ENCODE measurements around the gene PLAC8L1. TPM values are rescaled to one million over a fixed set of nuclear protein-coding genes. Genes with fewer than 3 reads are reported as not detected.
"Not testable (repeated sequence)": the region's sequence is repeated elsewhere in the genome, so short reads cannot be mapped to it uniquely, and the experiment has no call there.

Gene PLAC8L1
- under 1 TPM in 1 of 2 donors, not detected in 1; 0.39 TPM for total RNA-seq
- 1 to 10 TPM; 2.1 to 2.4 TPM for polyA plus RNA-seq (ENCODE audit: insufficient read length in 2 of 2)
- long read RNA-seq, donor 1 = 0 reads
- long read RNA-seq, donor 2 = 0 reads
- long read RNA-seq, donor 3 = 0 reads
- long read RNA-seq, donor 4 = 0 reads

GRCh38 chr5:146105477-146105876 is at the start of gene PLAC8L1:
Gene PLAC8L1 (minus strand): TSS chr5:146105577. CDS start chr5:146104311, 1,266 bp downstream.
- no peak for DNase-seq (ENCODE audit: low read depth in 4 of 6, low spot score in 6 of 6)

GRCh38 chr5:146151970-146152369 is 46.6 kb upstream of the PLAC8L1 start:
- no peaks in the 10 kb centered on the region for H3K27me3 ChIP-seq (ENCODE audit: control insufficient read depth, insufficient read depth, low read length)
- H3K9me3 ChIP-seq (ENCODE audit: control insufficient read depth, insufficient read depth, low read length) = no peaks in the 10 kb centered on the region
- no peaks in the 10 kb centered on the region for H3K4me1 ChIP-seq (ENCODE audit: control insufficient read depth, insufficient read depth, low read length)
- H3K27ac ChIP-seq (ENCODE audit: low read depth, low read length) = no peak overlapping the region
- H3K4me3 ChIP-seq (ENCODE audit: low read depth, low read length) = no peak overlapping the region
- peaks cover 34% of the 10 kb centered on the region for H3K36me3 ChIP-seq (ENCODE audit: control insufficient read depth, insufficient read depth, low read length)
- DNase-seq (ENCODE audit: low read depth in 4 of 6, low spot score in 6 of 6) = no peak
- WGBS (ENCODE audit: insufficient coverage) = 78% methylated on average over 3 of the region's 3 CpGs

More at GRCh38 chr5:146105477-146105876, at the start of gene PLAC8L1:
- no peaks in the 10 kb centered on the region for H3K36me3 ChIP-seq (ENCODE audit: control insufficient read depth, insufficient read depth, low read length)
- no CpG with 5 or more reads among the region's 2 CpGs for WGBS (ENCODE audit: insufficient coverage)
- H3K9me3 ChIP-seq (ENCODE audit: control insufficient read depth, insufficient read depth, low read length) = no peaks in the 10 kb centered on the region
- H3K4me1 ChIP-seq (ENCODE audit: control insufficient read depth, insufficient read depth, low read length) = no peaks in the 10 kb centered on the region
- no peak within 1 kb of the TSS for H3K4me3 ChIP-seq (ENCODE audit: low read depth, low read length)
- no peaks in the 10 kb centered on the region for H3K27me3 ChIP-seq (ENCODE audit: control insufficient read depth, insufficient read depth, low read length)
- no peak within 1 kb of the TSS for H3K27ac ChIP-seq (ENCODE audit: low read depth, low read length)

GRCh38 chr5:146137967-146138403 is 32.6 kb upstream of the PLAC8L1 start:
- Histone ChIP-seq H3K27me3 (ENCODE audit: control insufficient read depth, insufficient read depth, low read length) (no peaks in the 10 kb centered on the region), H3K4me3 (ENCODE audit: low read depth, low read length) (no peak overlapping the region), H3K4me1 (ENCODE audit: control insufficient read depth, insufficient read depth, low read length) (no peaks in the 10 kb centered on the region), H3K36me3 (ENCODE audit: control insufficient read depth, insufficient read depth, low read length) (peaks cover 43% of the 10 kb centered on the region), H3K9me3 (ENCODE audit: control insufficient read depth, insufficient read depth, low read length) (no peaks in the 10 kb centered on the region), H3K27ac (ENCODE audit: low read depth, low read length) (no peak overlapping the region)
- 92% methylated on average over 5 of the region's 8 CpGs for WGBS (ENCODE audit: insufficient coverage)
- DNase-seq (ENCODE audit: low read depth in 4 of 6, low spot score in 6 of 6) = no peak

- DNase-seq (ENCODE audit: low read depth in 4 of 6, low spot score in 6 of 6) = peak in 4 of 6 donors; percentile 15 to 82 (median 47)
- no peak overlapping the region for H3K4me3 ChIP-seq (ENCODE audit: low read depth, low read length)
- H3K36me3 ChIP-seq (ENCODE audit: control insufficient read depth, insufficient read depth, low read length) = peaks cover 24% of the 10 kb centered on the region
- no CpG with 5 or more reads among the region's 3 CpGs for WGBS (ENCODE audit: insufficient coverage)
- H3K27ac ChIP-seq (ENCODE audit: low read depth, low read length) = no peak overlapping the region
- H3K27me3 ChIP-seq (ENCODE audit: control insufficient read depth, insufficient read depth, low read length) = no peaks in the 10 kb centered on the region
- H3K9me3 ChIP-seq (ENCODE audit: control insufficient read depth, insufficient read depth, low read length) = no peaks in the 10 kb centered on the region
- no peaks in the 10 kb centered on the region for H3K4me1 ChIP-seq (ENCODE audit: control insufficient read depth, insufficient read depth, low read length)
These were observed 25.2 kb upstream of the PLAC8L1 start for GRCh38 chr5:146130440-146131045.

GRCh38 chr5:146126068-146126467 is 20.7 kb upstream of the PLAC8L1 start:
- Histone ChIP-seq H3K27ac (ENCODE audit: low read depth, low read length) (no peak overlapping the region), H3K36me3 (ENCODE audit: control insufficient read depth, insufficient read depth, low read length) (peaks cover 6% of the 10 kb centered on the region), H3K27me3 (ENCODE audit: control insufficient read depth, insufficient read depth, low read length) (no peaks in the 10 kb centered on the region), H3K4me3 (ENCODE audit: low read depth, low read length) (no peak overlapping the region), H3K4me1 (ENCODE audit: control insufficient read depth, insufficient read depth, low read length) (no peaks in the 10 kb centered on the region), H3K9me3 (ENCODE audit: control insufficient read depth, insufficient read depth, low read length) (no peaks in the 10 kb centered on the region)
- no peak for DNase-seq (ENCODE audit: low read depth in 4 of 6, low spot score in 6 of 6)

- Histone ChIP-seq H3K27me3 (ENCODE audit: control insufficient read depth, insufficient read depth, low read length) (no peaks in the 10 kb centered on the region), H3K4me3 (ENCODE audit: low read depth, low read length) (no peak overlapping the region), H3K27ac (ENCODE audit: low read depth, low read length) (no peak overlapping the region), H3K4me1 (ENCODE audit: control insufficient read depth, insufficient read depth, low read length) (no peaks in the 10 kb centered on the region), H3K9me3 (ENCODE audit: control insufficient read depth, insufficient read depth, low read length) (no peaks in the 10 kb centered on the region), H3K36me3 (ENCODE audit: control insufficient read depth, insufficient read depth, low read length) (peaks cover 6% of the 10 kb centered on the region)
- WGBS (ENCODE audit: insufficient coverage) = 50% methylated on average over 1 of the region's 2 CpGs
- DNase-seq (ENCODE audit: low read depth in 4 of 6, low spot score in 6 of 6) = no peak
These were observed 19.2 kb upstream of the PLAC8L1 start for GRCh38 chr5:146124580-146124979.

GRCh38 chr5:146121451-146121850 is 16.1 kb upstream of the PLAC8L1 start:
- H3K27me3 ChIP-seq (ENCODE audit: control insufficient read depth, insufficient read depth, low read length); H3K36me3 ChIP-seq (ENCODE audit: control insufficient read depth, insufficient read depth, low read length): not testable (repeated sequence)

GRCh38 chr5:146118322-146118721 is 12.9 kb upstream of the PLAC8L1 start:
- Histone ChIP-seq H3K9me3 (ENCODE audit: control insufficient read depth, insufficient read depth, low read length) (no peaks in the 10 kb centered on the region), H3K27me3 (ENCODE audit: control insufficient read depth, insufficient read depth, low read length) (no peaks in the 10 kb centered on the region), H3K36me3 (ENCODE audit: control insufficient read depth, insufficient read depth, low read length) (peaks cover 13% of the 10 kb centered on the region), H3K27ac (ENCODE audit: low read depth, low read length) (no peak overlapping the region), H3K4me3 (ENCODE audit: low read depth, low read length) (no peak overlapping the region), H3K4me1 (ENCODE audit: control insufficient read depth, insufficient read depth, low read length) (no peaks in the 10 kb centered on the region)
- DNase-seq (ENCODE audit: low read depth in 4 of 6, low spot score in 6 of 6) = no peak

More at GRCh38 chr5:146121451-146121850, 16.1 kb upstream of the PLAC8L1 start:
- H3K9me3 ChIP-seq (ENCODE audit: control insufficient read depth, insufficient read depth, low read length); H3K4me3 ChIP-seq (ENCODE audit: low read depth, low read length); DNase-seq (ENCODE audit: low read depth in 4 of 6, low spot score in 6 of 6); H3K27ac ChIP-seq (ENCODE audit: low read depth, low read length); H3K4me1 ChIP-seq (ENCODE audit: control insufficient read depth, insufficient read depth, low read length): not testable (repeated sequence)
- no CpG with 5 or more reads among the region's 1 CpG for WGBS (ENCODE audit: insufficient coverage)

- not testable (repeated sequence) for H3K9me3 ChIP-seq (ENCODE audit: control insufficient read depth, insufficient read depth, low read length); H3K4me1 ChIP-seq (ENCODE audit: control insufficient read depth, insufficient read depth, low read length); H3K27ac ChIP-seq (ENCODE audit: low read depth, low read length); DNase-seq (ENCODE audit: low read depth in 4 of 6, low spot score in 6 of 6); H3K4me3 ChIP-seq (ENCODE audit: low read depth, low read length); H3K27me3 ChIP-seq (ENCODE audit: control insufficient read depth, insufficient read depth, low read length)
- H3K36me3 ChIP-seq (ENCODE audit: control insufficient read depth, insufficient read depth, low read length) = peaks cover 17% of the 10 kb centered on the region
- 100% methylated on average over 1 of the region's 2 CpGs for WGBS (ENCODE audit: insufficient coverage)
These were observed 11.8 kb upstream of the PLAC8L1 start for GRCh38 chr5:146117216-146117615.

GRCh38 chr5:146116361-146116760 is 11.0 kb upstream of the PLAC8L1 start:
- no peak overlapping the region for H3K27ac ChIP-seq (ENCODE audit: low read depth, low read length)
- peaks cover 14% of the 10 kb centered on the region for H3K36me3 ChIP-seq (ENCODE audit: control insufficient read depth, insufficient read depth, low read length)
- no peaks in the 10 kb centered on the region for H3K9me3 ChIP-seq (ENCODE audit: control insufficient read depth, insufficient read depth, low read length)
- DNase-seq (ENCODE audit: low read depth in 4 of 6, low spot score in 6 of 6) = no peak
- WGBS (ENCODE audit: insufficient coverage) = no CpG with 5 or more reads among the region's 2 CpGs
- H3K4me3 ChIP-seq (ENCODE audit: low read depth, low read length) = no peak overlapping the region
- no peaks in the 10 kb centered on the region for H3K4me1 ChIP-seq (ENCODE audit: control insufficient read depth, insufficient read depth, low read length)
- no peaks in the 10 kb centered on the region for H3K27me3 ChIP-seq (ENCODE audit: control insufficient read depth, insufficient read depth, low read length)
